Breast epithelium (tissue), 3 donors: ENCODE results near the gene AK9.

Experiments used
- POLR2A ChIP-seq: fragments of 450-650 bp; IDR thresholded peaks from one replicate; pipeline ENCODE4 v1.6.1; 2016; ENCODE audit warnings: antibody characterized with exemption, mild to moderate bottlenecking, moderate library complexity
- POLR2AphosphoS5 ChIP-seq, 3 donors: sonication (generic); formaldehyde crosslinking; IDR thresholded peaks; one replicate each; pipeline ENCODE4 v1.6.1; 2017; ENCODE audit warnings: antibody characterized with exemption in 3 of 3

GRCh38 chr6:109531446-109531845, 159.6 kb downstream of the AK9 start:
- TF ChIP-seq POLR2AphosphoS5 (IDR thresholded peaks at IDR 0.05) (no peak), POLR2A (no peak)
